ENCODE data around the gene VTI1A.

GRCh38 chr10:112538168-112538567 lies 91.2 kb downstream of the VTI1A start:
- TF ChIP-seq CTCF (IDR thresholded peaks at IDR 0.05; ENCODE audit: poor library complexity) (no peak), EZH2 (IDR thresholded peaks at IDR 0.05; ENCODE audit: borderline replicate concordance) (no peak)
